B cell (primary cell): Measurements from ENCODE around the gene TDRD12.
"Not testable (repeated sequence)": the region's sequence is repeated elsewhere in the genome, so short reads cannot be mapped to it uniquely, and the experiment has no call there.

ENCODE experiments used
- EZH2 ChIP-seq: IDR thresholded peaks from 2 replicates; pipeline ENCODE4 v1.6.1; 2012; ENCODE audit warnings: borderline replicate concordance, low read depth, mild to moderate bottlenecking, moderate library complexity, low read length; ENCODE audit not compliant: insufficient read depth, poor library complexity, severe bottlenecking
- TF ChIP-seq, protein P1 (sequence below): fragments of 200-600 bp; IDR thresholded peaks from one replicate; pipeline ENCODE4 v1.8.0; 2022; ENCODE audit warnings: antibody characterized with exemption, mild to moderate bottlenecking

DNA sequence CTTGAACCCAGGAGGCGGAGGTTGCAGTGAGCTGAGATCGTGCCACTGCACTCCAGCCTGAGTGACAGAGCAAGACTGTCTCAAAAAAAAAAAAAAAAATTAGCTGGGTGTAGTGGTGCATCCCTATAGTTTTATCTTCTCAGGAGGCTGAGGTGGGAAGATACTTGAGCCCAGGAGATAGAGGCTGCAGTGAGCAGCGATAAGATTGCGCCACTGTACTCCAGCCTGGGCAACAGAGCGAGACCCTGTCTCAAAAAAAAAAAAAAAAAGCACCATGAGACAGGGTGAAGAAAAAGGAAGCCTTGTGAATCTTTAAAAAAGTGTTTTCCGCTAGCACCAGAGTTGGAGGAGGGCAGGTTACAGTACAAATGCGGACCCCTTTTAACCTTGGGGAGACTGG lies 3.4 kb upstream of the TDRD12 start:
- TF ChIP-seq, protein P1, sequence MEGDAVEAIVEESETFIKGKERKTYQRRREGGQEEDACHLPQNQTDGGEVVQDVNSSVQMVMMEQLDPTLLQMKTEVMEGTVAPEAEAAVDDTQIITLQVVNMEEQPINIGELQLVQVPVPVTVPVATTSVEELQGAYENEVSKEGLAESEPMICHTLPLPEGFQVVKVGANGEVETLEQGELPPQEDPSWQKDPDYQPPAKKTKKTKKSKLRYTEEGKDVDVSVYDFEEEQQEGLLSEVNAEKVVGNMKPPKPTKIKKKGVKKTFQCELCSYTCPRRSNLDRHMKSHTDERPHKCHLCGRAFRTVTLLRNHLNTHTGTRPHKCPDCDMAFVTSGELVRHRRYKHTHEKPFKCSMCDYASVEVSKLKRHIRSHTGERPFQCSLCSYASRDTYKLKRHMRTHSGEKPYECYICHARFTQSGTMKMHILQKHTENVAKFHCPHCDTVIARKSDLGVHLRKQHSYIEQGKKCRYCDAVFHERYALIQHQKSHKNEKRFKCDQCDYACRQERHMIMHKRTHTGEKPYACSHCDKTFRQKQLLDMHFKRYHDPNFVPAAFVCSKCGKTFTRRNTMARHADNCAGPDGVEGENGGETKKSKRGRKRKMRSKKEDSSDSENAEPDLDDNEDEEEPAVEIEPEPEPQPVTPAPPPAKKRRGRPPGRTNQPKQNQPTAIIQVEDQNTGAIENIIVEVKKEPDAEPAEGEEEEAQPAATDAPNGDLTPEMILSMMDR, result not testable (repeated sequence)
- TF ChIP-seq EZH2, result not testable (repeated sequence)
